GM13977 (cell line): ENCODE data around the gene KRT85.

Experiments used
- DNase-seq: peaks from one replicate; pipeline ENCODE4 v3.0.0; 2012; ENCODE audit warnings: low spot score
- CTCF ChIP-seq: IDR thresholded peaks from 2 replicates; pipeline ENCODE4 v1.5.1; 2012; ENCODE audit warnings: mild to moderate bottlenecking, control low read depth; ENCODE audit not compliant: insufficient read depth; ENCODE audit errors: extremely low read depth, missing control alignments
- in situ Hi-C: fragments of 300-500 bp; cut with MboI; formaldehyde crosslinking; loops from one replicate; pipeline ENCODE4 v1.12.0; 2022; ENCODE audit warnings: low sequenced_read_pairs, low pct_unique_long_range_greater_than_20kb, mixed read lengths, inconsistent platforms; ENCODE audit not compliant: unreplicated experiment

Gene KRT85

GRCh38 chr12:52380271-52380694 lies 13.0 kb upstream of the KRT85 start:
- TF ChIP-seq CTCF = peak; percentile 40
- in situ Hi-C loops = loop anchor here (25.0 kb wide), 1 partner anchor 607 kb away; no protein-coding TSS in a partner anchor
- no peak for DNase-seq

GRCh38 chr12:52379536-52379935 lies 12.3 kb upstream of the KRT85 start:
- in situ Hi-C loops = loop anchor here (25.0 kb wide), 1 partner anchor 608 kb away; no protein-coding TSS in a partner anchor

GRCh38 chr12:52378091-52378490 lies 10.8 kb upstream of the KRT85 start:
- no peak for DNase-seq
- TF ChIP-seq CTCF = no peak
- in situ Hi-C loops = loop anchor here (25.0 kb wide), 1 partner anchor 609 kb away; no protein-coding TSS in a partner anchor

More at GRCh38 chr12:52379536-52379935, 12.3 kb upstream of the KRT85 start:
- DNase-seq = no peak
- no peak for TF ChIP-seq CTCF

DNA sequence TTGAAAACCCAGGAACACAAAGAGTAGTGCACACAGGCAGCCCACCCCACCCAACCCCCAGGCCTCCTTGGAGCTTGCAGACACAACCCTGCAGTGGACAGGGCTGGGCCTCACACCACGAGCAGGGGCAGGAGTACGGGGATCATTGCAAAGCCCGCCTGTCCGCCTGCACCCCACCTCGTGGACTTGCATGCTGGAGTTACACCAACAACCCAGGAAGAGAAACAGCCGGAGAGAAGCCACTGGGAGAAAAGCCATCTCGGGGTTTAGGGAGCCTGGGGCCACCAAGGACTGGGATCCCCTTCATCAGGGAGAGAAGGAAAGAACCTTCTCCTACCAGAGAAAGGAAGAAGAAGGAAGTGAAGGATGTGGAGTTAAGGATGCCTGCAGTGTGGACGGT lies 10.0 kb upstream of the KRT85 start:
- no peak for TF ChIP-seq CTCF
- no peak for DNase-seq
- in situ Hi-C loops = loop anchor here (25.0 kb wide), 1 partner anchor 610 kb away; no protein-coding TSS in a partner anchor

- TF ChIP-seq CTCF = peak; percentile 91
- in situ Hi-C loops = no loop called here
- peak; percentile 84 for DNase-seq
Measured at GRCh38 chr12:52372216-52373154, 5.2 kb upstream of the KRT85 start.

DNA sequence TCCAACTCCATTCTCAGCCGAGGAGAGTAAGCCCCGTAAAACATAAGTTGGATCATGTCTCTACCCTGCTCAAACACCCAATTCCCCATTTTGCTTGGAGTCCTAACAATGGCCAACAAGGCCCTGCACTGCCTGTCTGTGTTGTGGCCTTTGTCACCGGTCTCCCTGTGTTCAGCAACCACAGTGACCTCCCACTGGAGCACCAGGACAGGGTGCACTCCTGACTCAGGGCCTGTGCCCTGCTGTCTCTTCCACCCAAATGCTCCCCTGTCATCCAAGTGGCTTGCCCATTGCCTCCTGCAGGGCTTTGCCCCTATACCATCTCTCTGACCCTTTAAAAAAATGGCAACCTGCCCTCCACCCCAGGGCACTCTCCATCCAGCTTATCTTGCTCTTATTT lies 4.4 kb upstream of the KRT85 start:
- in situ Hi-C loops = no loop called here
- DNase-seq = no peak
- TF ChIP-seq CTCF = no peak
